Ovary (tissue), 3 donors: ENCODE measurements around the gene TMED10.

ENCODE experiments used
- EP300 ChIP-seq: sonication (generic); formaldehyde crosslinking; IDR thresholded peaks from one replicate; pipeline ENCODE4 v1.6.1; 2017; ENCODE audit warnings: antibody characterized with exemption
- TF ChIP-seq, protein P1 (sequence below), 3 donors: fragments of 450-650 bp in 2 of 3; fragments of 200-600 bp in 1 of 3; IDR thresholded peaks; one replicate each; pipeline versions ENCODE4 v1.5.1 to v1.8.0; 2016 to 2022; ENCODE audit warnings: antibody characterized with exemption in 3 of 3, mild to moderate bottlenecking in 1 of 3
- donor health status: DM: no; HTN: no; CAD: no.

- TF ChIP-seq, protein P1, sequence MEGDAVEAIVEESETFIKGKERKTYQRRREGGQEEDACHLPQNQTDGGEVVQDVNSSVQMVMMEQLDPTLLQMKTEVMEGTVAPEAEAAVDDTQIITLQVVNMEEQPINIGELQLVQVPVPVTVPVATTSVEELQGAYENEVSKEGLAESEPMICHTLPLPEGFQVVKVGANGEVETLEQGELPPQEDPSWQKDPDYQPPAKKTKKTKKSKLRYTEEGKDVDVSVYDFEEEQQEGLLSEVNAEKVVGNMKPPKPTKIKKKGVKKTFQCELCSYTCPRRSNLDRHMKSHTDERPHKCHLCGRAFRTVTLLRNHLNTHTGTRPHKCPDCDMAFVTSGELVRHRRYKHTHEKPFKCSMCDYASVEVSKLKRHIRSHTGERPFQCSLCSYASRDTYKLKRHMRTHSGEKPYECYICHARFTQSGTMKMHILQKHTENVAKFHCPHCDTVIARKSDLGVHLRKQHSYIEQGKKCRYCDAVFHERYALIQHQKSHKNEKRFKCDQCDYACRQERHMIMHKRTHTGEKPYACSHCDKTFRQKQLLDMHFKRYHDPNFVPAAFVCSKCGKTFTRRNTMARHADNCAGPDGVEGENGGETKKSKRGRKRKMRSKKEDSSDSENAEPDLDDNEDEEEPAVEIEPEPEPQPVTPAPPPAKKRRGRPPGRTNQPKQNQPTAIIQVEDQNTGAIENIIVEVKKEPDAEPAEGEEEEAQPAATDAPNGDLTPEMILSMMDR (IDR thresholded peaks at IDR 0.05): no peak
- no peak for TF ChIP-seq EP300
These were observed 41.2 kb upstream of the TMED10 start for GRCh38 chr14:75217508-75218206.
